HG03060 (cell line): ENCODE measurements around the gene DET1.
"Not testable (repeated sequence)": the region's sequence is repeated elsewhere in the genome, so short reads cannot be mapped to it uniquely, and the experiment has no call there.

ENCODE experiments used
- ATAC-seq: cut with Tn5 transposase; IDR thresholded peaks from one replicate; pipeline ENCODE4 v1.9.1; 2021; ENCODE audit warnings: low read depth, moderate number of reproducible peaks; ENCODE audit not compliant: unreplicated experiment

The DET1 gene

GRCh38 chr15:88505721-88506120 is 40.8 kb downstream of the DET1 start:
- ATAC-seq: no peak

GRCh38 chr15:88504445-88504844 is 42.0 kb downstream of the DET1 start:
- ATAC-seq: no peak

- no peak for ATAC-seq
Measured at GRCh38 chr15:88498996-88499395, 47.5 kb downstream of the DET1 start.

GRCh38 chr15:88497109-88497765 is 49.2 kb downstream of the DET1 start:
- no peak for ATAC-seq

- ATAC-seq: no peak
Measured at GRCh38 chr15:88493844-88494243, 52.6 kb downstream of the DET1 start.

- no peak for ATAC-seq
Measured at GRCh38 chr15:88491158-88491557, 55.3 kb downstream of the DET1 start.

GRCh38 chr15:88490036-88490435 is 56.4 kb downstream of the DET1 start:
- ATAC-seq: no peak

- no peak for ATAC-seq
Measured at GRCh38 chr15:88489321-88489720, 57.2 kb downstream of the DET1 start.

- no peak for ATAC-seq
Measured at GRCh38 chr15:88487796-88488523, 58.5 kb downstream of the DET1 start.

- ATAC-seq: no peak
Measured at GRCh38 chr15:88487178-88487795, 59.2 kb downstream of the DET1 start.

- ATAC-seq: no peak
Measured at GRCh38 chr15:88484682-88485331, 61.7 kb downstream of the DET1 start.

GRCh38 chr15:88482263-88482662 is 64.2 kb downstream of the DET1 start:
- ATAC-seq: no peak

GRCh38 chr15:88480981-88481380 is 65.5 kb downstream of the DET1 start:
- no peak for ATAC-seq

GRCh38 chr15:88479169-88479568 is 67.3 kb downstream of the DET1 start:
- no peak for ATAC-seq

GRCh38 chr15:88477904-88478303 is 68.6 kb downstream of the DET1 start:
- no peak for ATAC-seq

GRCh38 chr15:88477126-88477525 is 69.4 kb downstream of the DET1 start:
- ATAC-seq: no peak

- no peak for ATAC-seq
Measured at GRCh38 chr15:88476635-88477060, 69.8 kb downstream of the DET1 start.

- ATAC-seq: not testable (repeated sequence)
Measured at GRCh38 chr15:88473661-88474293, 72.7 kb downstream of the DET1 start.

GRCh38 chr15:88472225-88472624 is 74.3 kb downstream of the DET1 start:
- ATAC-seq: no peak

- no peak for ATAC-seq
Measured at GRCh38 chr15:88470625-88471372, 75.7 kb downstream of the DET1 start.
